T-helper 1 cell treated with Interleukin-12 subunit alpha and Interleukin-12 subunit beta and Interleukin-4 antibody, amounts not matched to agents 30 μg/mL and 1 μg/mL, for 36 hours (primary cell): ENCODE data around the gene CDKL4.
"Not testable (repeated sequence)": the region's sequence is repeated elsewhere in the genome, so short reads cannot be mapped to it uniquely, and the experiment has no call there.

Source experiments
- H3K27ac Mint-ChIP-seq: one replicate; pipeline ENCODE4 v1.8.0; 2021; ENCODE audit warnings: mild to moderate bottlenecking, mixed read lengths
- H3K27me3 Mint-ChIP-seq: one replicate; pipeline ENCODE4 v1.8.0; 2021; ENCODE audit warnings: low read depth, mixed read lengths
- H3K36me3 Mint-ChIP-seq: one replicate; pipeline ENCODE4 v1.8.0; 2021; ENCODE audit warnings: low read depth, mixed read lengths
- H3K4me1 Mint-ChIP-seq: one replicate; pipeline ENCODE4 v1.8.0; 2021; ENCODE audit warnings: low read depth, mixed read lengths
- H3K4me3 Mint-ChIP-seq: one replicate; pipeline ENCODE4 v1.8.0; 2021; ENCODE audit warnings: mild to moderate bottlenecking, moderate library complexity, mixed read lengths
- H3K9me3 Mint-ChIP-seq: one replicate; pipeline ENCODE4 v1.8.0; 2021; ENCODE audit warnings: mixed read lengths

The CDKL4 gene

GRCh38 chr2:39246382-39246980, 2.7 kb upstream of the CDKL4 start:
- peaks cover 4% of the 10 kb centered on the region for H3K27me3 Mint-ChIP-seq
- H3K4me3 Mint-ChIP-seq = peak overlapping the region; percentile 6
- H3K27ac Mint-ChIP-seq = no peak overlapping the region
- peaks cover 9% of the 10 kb centered on the region for H3K36me3 Mint-ChIP-seq
- peaks cover 17% of the 10 kb centered on the region for H3K4me1 Mint-ChIP-seq
- H3K9me3 Mint-ChIP-seq = peaks cover 3% of the 10 kb centered on the region

DNA sequence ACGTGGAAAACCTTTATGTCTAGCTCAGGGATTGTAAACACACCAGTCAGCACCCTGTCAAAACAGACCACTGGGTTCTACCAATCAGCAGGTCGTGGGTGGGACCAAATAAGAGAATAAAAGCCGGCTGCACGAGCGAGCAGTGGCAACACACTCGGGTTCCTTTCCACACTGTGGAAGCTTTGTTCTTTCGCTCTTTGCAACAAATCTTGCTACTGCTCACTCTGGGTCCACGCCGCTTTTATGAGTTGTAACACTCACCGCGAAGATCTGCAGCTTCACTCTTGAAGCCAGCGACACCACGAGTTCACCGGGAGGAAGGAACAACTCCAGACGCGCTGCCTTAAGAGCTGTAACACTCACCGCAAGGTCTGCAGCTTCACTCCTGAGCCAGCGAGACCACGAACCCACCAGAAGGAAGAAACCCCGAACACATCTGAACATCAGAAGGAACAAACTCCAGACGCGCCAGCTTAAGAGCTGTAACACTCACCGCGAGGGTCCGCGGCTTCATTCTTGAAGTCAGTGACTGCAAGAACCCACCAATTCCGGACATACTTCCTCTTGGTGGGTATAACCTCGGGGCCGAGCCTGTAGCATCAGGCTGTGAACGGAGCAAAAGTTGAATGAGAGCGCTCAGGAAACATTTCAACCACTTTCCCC, 1.3 kb upstream of the CDKL4 start:
- H3K27ac Mint-ChIP-seq, H3K9me3 Mint-ChIP-seq, H3K36me3 Mint-ChIP-seq, H3K27me3 Mint-ChIP-seq: not testable (repeated sequence)
- Mint-ChIP-seq H3K4me3 (peak overlapping the region; percentile 77), H3K4me1 (peaks cover 14% of the 10 kb centered on the region)

GRCh38 chr2:39244241-39244862, 582 bp upstream of the CDKL4 start:
- not testable (repeated sequence) for H3K27ac Mint-ChIP-seq, H3K36me3 Mint-ChIP-seq, H3K9me3 Mint-ChIP-seq, H3K27me3 Mint-ChIP-seq
- Mint-ChIP-seq H3K4me3 (peak overlapping the region; percentile 77), H3K4me1 (peaks cover 14% of the 10 kb centered on the region)

GRCh38 chr2:39241588-39241987, 2.2 kb downstream of the CDKL4 start:
- Mint-ChIP-seq H3K4me3 (no peak overlapping the region), H3K4me1 (peaks cover 14% of the 10 kb centered on the region), H3K9me3 (no peaks in the 10 kb centered on the region), H3K27ac (no peak overlapping the region), H3K36me3 (peaks cover 2% of the 10 kb centered on the region), H3K27me3 (peaks cover 4% of the 10 kb centered on the region)

- peaks cover 4% of the 10 kb centered on the region for H3K27me3 Mint-ChIP-seq
- no peaks in the 10 kb centered on the region for H3K9me3 Mint-ChIP-seq
- H3K4me1 Mint-ChIP-seq = peaks cover 10% of the 10 kb centered on the region
- no peak overlapping the region for H3K27ac Mint-ChIP-seq
- H3K36me3 Mint-ChIP-seq = peaks cover 2% of the 10 kb centered on the region
- no peak overlapping the region for H3K4me3 Mint-ChIP-seq
Measured at GRCh38 chr2:39240758-39241157, 3.0 kb downstream of the CDKL4 start.

DNA sequence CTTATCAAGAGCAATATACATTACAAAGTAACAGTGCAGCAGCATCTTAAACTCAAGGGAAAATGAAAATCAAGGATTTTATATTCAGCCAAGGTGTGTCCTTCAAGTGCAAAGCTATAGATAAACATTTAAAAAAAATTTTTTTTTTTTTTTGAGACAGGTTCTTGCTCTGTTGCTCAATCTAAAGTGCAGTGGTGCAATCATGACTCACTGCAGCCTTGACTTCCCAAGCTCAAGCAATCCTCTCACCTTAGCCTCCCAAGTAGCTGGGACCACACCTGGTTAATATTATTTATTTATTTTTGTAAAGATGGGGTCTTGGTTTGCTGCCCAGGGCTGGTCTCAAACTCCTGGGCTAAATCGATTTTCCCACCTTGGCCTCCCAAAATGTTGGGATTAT, 9.0 kb downstream of the CDKL4 start:
- no peaks in the 10 kb centered on the region for H3K9me3 Mint-ChIP-seq
- peaks cover 2% of the 10 kb centered on the region for H3K36me3 Mint-ChIP-seq
- H3K27me3 Mint-ChIP-seq = peaks cover 8% of the 10 kb centered on the region
- no peak overlapping the region for H3K27ac Mint-ChIP-seq
- H3K4me1 Mint-ChIP-seq = peaks cover 2% of the 10 kb centered on the region
- H3K4me3 Mint-ChIP-seq = no peak overlapping the region

GRCh38 chr2:39232141-39232540, 11.6 kb downstream of the CDKL4 start:
- H3K9me3 Mint-ChIP-seq = no peaks in the 10 kb centered on the region
- H3K4me3 Mint-ChIP-seq = no peak overlapping the region
- no peak overlapping the region for H3K27ac Mint-ChIP-seq
- peaks cover 8% of the 10 kb centered on the region for H3K27me3 Mint-ChIP-seq
- peaks cover 2% of the 10 kb centered on the region for H3K36me3 Mint-ChIP-seq
- peaks cover 18% of the 10 kb centered on the region for H3K4me1 Mint-ChIP-seq

- peaks cover 4% of the 10 kb centered on the region for H3K27me3 Mint-ChIP-seq
- H3K36me3 Mint-ChIP-seq = peaks cover 1% of the 10 kb centered on the region
- peaks cover 38% of the 10 kb centered on the region for H3K4me1 Mint-ChIP-seq
- H3K9me3 Mint-ChIP-seq = no peaks in the 10 kb centered on the region
- peak overlapping the region; percentile 71 for H3K4me3 Mint-ChIP-seq
- H3K27ac Mint-ChIP-seq = peak overlapping the region; percentile 80
Measured at GRCh38 chr2:39228413-39229209, 15.2 kb downstream of the CDKL4 start.

- Mint-ChIP-seq H3K9me3 (no peaks in the 10 kb centered on the region), H3K4me1 (peaks cover 38% of the 10 kb centered on the region), H3K4me3 (peak overlapping the region; percentile 71), H3K27me3 (no peaks in the 10 kb centered on the region), H3K27ac (peak overlapping the region; percentile 87), H3K36me3 (peaks cover 1% of the 10 kb centered on the region)
Measured at GRCh38 chr2:39227628-39228412, 15.9 kb downstream of the CDKL4 start.

- H3K9me3 Mint-ChIP-seq = no peaks in the 10 kb centered on the region
- H3K36me3 Mint-ChIP-seq = peaks cover 6% of the 10 kb centered on the region
- H3K4me1 Mint-ChIP-seq = peaks cover 46% of the 10 kb centered on the region
- H3K27ac Mint-ChIP-seq = peak overlapping the region; percentile 11
- no peaks in the 10 kb centered on the region for H3K27me3 Mint-ChIP-seq
- H3K4me3 Mint-ChIP-seq = no peak overlapping the region
Measured at GRCh38 chr2:39225567-39225966, 18.2 kb downstream of the CDKL4 start.

DNA sequence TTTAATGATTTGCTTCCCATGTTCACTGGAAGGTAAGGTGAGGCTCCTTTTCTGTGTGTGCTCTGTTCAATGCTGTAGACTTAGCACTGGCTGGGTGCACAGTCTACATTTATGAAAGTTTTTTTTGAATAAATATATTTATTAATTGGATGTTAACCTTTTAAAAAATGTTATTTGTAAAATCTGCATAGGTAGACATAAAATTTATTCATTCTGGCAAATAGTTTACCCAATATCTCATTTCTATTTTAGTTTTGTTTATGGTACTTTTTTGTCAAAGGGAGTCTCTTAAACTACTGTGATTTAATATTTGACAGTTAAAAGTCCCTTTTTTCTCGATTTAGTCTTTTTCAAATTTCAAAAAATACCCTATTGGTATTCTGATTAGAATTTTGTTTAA, 19.9 kb downstream of the CDKL4 start:
- Mint-ChIP-seq H3K36me3 (peaks cover 11% of the 10 kb centered on the region), H3K27me3 (no peaks in the 10 kb centered on the region), H3K27ac (no peak overlapping the region), H3K4me1 (peaks cover 51% of the 10 kb centered on the region), H3K4me3 (no peak overlapping the region), H3K9me3 (no peaks in the 10 kb centered on the region)

DNA sequence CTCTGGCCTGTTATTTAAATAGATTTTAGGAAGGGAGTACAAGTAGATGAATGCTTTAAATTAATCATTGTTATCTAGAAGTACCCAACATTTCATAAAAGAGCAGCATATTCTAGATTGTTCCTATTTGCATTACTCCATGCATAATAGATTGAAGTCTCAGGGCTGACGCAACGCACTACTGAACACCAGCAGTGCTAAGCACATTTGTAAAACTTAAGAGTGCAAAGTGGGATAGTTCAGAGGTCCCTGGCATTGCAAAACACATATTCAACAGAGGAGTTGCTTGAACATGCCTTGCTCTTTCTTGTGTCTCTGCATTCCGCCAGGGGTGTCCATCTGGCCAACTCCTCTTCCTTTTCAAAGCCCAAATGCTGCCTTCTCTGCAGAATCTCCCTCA, 22.3 kb downstream of the CDKL4 start:
- no peaks in the 10 kb centered on the region for H3K9me3 Mint-ChIP-seq
- H3K36me3 Mint-ChIP-seq = peaks cover 12% of the 10 kb centered on the region
- H3K4me3 Mint-ChIP-seq = no peak overlapping the region
- H3K27ac Mint-ChIP-seq = no peak overlapping the region
- H3K4me1 Mint-ChIP-seq = peaks cover 56% of the 10 kb centered on the region
- no peaks in the 10 kb centered on the region for H3K27me3 Mint-ChIP-seq

GRCh38 chr2:39220136-39220535, 23.6 kb downstream of the CDKL4 start:
- Mint-ChIP-seq H3K4me3 (peak overlapping the region; percentile 41), H3K4me1 (peaks cover 59% of the 10 kb centered on the region), H3K36me3 (peaks cover 12% of the 10 kb centered on the region), H3K9me3 (no peaks in the 10 kb centered on the region), H3K27me3 (no peaks in the 10 kb centered on the region), H3K27ac (peak overlapping the region; percentile 84)

DNA sequence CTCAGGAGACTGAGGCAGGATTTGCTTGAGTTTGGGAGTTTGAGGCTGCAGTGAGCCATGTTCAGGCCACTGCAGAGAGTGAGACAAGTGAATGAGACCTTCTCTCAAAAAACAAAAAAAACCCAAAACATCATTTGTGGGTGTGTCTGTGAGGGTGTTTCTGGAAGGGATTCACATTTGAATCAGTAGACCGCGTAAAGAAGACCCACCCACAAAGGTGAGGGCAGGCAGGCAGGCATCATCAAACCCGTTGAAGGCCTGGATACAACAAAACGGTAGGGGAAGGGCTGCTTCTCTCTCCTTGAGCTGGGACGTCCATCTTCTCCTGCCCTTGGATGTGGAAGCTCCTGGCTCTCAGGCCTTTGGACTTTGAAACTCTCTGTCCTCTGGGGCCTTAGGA, 25.4 kb downstream of the CDKL4 start:
- Mint-ChIP-seq H3K4me3 (peak overlapping the region; percentile 71), H3K9me3 (peaks cover 5% of the 10 kb centered on the region), H3K36me3 (peaks cover 20% of the 10 kb centered on the region), H3K4me1 (peaks cover 68% of the 10 kb centered on the region), H3K27me3 (no peaks in the 10 kb centered on the region), H3K27ac (peak overlapping the region; percentile 90)
